Chondrocyte (in vitro differentiated cells): ENCODE results near the gene YES1. TPM values are rescaled to one million over a fixed set of nuclear protein-coding genes. Genes with fewer than 3 reads are reported as not detected.
"Not testable (repeated sequence)": the region's sequence is repeated elsewhere in the genome, so short reads cannot be mapped to it uniquely, and the experiment has no call there.

Source experiments
- DNase-seq: peaks from one replicate; pipeline ENCODE4 v3.0.0; 2021; ENCODE audit warnings: mixed read lengths, low spot score
- H3K27ac Mint-ChIP-seq: one replicate; pipeline ENCODE4 v1.8.0; 2021; ENCODE audit warnings: mild to moderate bottlenecking, moderate library complexity, mixed read lengths; ENCODE audit not compliant: unreplicated experiment
- H3K27me3 Mint-ChIP-seq: 2 replicates; pipeline ENCODE4 v1.8.0; 2021; ENCODE audit warnings: low read depth, mixed read lengths
- H3K36me3 Mint-ChIP-seq: 2 replicates; pipeline ENCODE4 v1.8.0; 2021; ENCODE audit warnings: low read depth, mixed read lengths
- H3K4me1 Mint-ChIP-seq: 2 replicates; pipeline ENCODE4 v1.8.0; 2021; ENCODE audit warnings: low read depth, mild to moderate bottlenecking, mixed read lengths
- H3K4me3 Mint-ChIP-seq: one replicate; pipeline ENCODE4 v1.8.0; 2021; ENCODE audit warnings: mild to moderate bottlenecking, moderate library complexity, mixed read lengths; ENCODE audit not compliant: unreplicated experiment
- H3K9me3 Mint-ChIP-seq: 2 replicates; pipeline ENCODE4 v1.8.0; 2021; ENCODE audit warnings: low read depth, mixed read lengths
- total RNA-seq: library from RNA; stranded (reverse); gene quantifications from 3 replicates; pipeline ENCODE4 v1.2.1, GENCODE V29; 2021
- TF ChIP-seq, protein P1 (sequence below): fragments of 200-600 bp; sonication (generic); IDR thresholded peaks from 2 replicates; pipeline ENCODE4 v1.5.0; 2021; ENCODE audit warnings: antibody characterized with exemption, mild to moderate bottlenecking, moderate library complexity

YES1 gene
- total RNA-seq, 1 donor from 2014 or later, result 38.0 TPM

DNA sequence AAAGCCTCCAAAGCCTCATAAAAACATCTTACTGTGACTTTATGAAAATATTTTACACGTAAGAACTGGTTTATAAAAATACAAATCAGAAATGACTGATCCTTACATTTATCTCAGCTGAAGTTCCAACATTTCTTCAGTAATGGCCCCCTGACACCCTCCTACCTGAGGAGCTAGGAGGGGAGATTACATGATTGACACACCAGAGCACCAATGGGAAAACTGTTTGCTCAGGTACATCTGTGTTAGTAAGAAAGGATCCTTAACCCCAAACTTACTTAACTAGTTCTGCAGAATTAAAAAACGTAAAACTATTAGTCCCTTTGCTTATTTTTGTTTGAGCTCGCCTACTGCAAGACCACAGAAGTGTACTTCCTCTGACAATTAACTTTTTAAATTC, 126.6 kb downstream of the YES1 start:
- Mint-ChIP-seq H3K4me3 (no peak overlapping the region), H3K9me3 (no peaks in the 10 kb centered on the region), H3K27me3 (no peaks in the 10 kb centered on the region), H3K36me3 (peaks cover 7% of the 10 kb centered on the region), H3K4me1 (no peaks in the 10 kb centered on the region), H3K27ac (no peak overlapping the region)
- no peak for DNase-seq
- TF ChIP-seq, protein P1, sequence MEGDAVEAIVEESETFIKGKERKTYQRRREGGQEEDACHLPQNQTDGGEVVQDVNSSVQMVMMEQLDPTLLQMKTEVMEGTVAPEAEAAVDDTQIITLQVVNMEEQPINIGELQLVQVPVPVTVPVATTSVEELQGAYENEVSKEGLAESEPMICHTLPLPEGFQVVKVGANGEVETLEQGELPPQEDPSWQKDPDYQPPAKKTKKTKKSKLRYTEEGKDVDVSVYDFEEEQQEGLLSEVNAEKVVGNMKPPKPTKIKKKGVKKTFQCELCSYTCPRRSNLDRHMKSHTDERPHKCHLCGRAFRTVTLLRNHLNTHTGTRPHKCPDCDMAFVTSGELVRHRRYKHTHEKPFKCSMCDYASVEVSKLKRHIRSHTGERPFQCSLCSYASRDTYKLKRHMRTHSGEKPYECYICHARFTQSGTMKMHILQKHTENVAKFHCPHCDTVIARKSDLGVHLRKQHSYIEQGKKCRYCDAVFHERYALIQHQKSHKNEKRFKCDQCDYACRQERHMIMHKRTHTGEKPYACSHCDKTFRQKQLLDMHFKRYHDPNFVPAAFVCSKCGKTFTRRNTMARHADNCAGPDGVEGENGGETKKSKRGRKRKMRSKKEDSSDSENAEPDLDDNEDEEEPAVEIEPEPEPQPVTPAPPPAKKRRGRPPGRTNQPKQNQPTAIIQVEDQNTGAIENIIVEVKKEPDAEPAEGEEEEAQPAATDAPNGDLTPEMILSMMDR, result no peak

GRCh38 chr18:683531-683930, 128.5 kb downstream of the YES1 start:
- Mint-ChIP-seq H3K4me1 (no peaks in the 10 kb centered on the region), H3K27me3 (no peaks in the 10 kb centered on the region), H3K4me3 (no peak overlapping the region), H3K27ac (no peak overlapping the region), H3K36me3 (peaks cover 9% of the 10 kb centered on the region), H3K9me3 (no peaks in the 10 kb centered on the region)
- TF ChIP-seq, protein P1, result no peak
- no peak for DNase-seq

DNA sequence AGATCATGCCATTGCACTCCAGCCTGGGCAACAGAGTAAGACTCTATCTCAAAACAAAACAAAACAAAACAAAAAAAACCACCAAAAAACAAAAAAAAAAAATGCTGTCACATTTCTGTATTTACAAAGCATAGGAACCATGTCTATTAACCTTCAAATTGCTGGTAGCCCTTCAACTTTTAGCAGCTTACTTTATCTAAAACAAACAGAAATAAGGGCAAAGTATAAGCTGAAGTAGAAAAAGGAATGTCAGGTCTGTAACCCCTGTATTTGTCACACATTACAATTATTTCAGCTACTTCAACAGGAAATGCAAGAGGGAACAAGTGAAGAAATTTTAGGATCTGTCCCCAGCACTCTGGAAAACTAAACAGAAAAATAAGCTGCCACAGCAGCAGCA, 129.2 kb downstream of the YES1 start:
- Mint-ChIP-seq H3K27ac (no peak overlapping the region), H3K4me1 (no peaks in the 10 kb centered on the region), H3K36me3 (peaks cover 9% of the 10 kb centered on the region), H3K27me3 (no peaks in the 10 kb centered on the region), H3K4me3 (no peak overlapping the region), H3K9me3 (no peaks in the 10 kb centered on the region)
- DNase-seq, result no peak
- TF ChIP-seq, protein P1, result no peak

DNA sequence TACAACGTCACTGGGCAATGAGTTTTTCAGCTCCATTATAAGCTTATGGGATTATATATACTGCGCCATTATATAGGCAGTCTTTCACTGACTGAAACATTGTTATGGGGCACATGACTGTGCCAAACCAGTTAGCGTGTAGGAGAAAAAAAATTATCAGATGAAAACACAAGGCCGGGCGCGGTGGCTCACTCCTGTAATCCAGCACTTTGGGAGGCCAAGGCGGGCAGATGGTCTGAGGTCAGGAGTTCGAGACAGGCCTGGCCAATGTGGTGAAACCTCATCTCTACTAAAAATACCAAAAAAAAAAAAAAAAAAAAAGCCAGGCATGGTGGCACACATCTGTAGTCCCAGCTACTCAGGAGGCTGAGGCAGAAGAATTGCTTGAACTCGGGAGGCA, 129.6 kb downstream of the YES1 start:
- not testable (repeated sequence) for H3K9me3 Mint-ChIP-seq, H3K27ac Mint-ChIP-seq, H3K4me1 Mint-ChIP-seq, H3K4me3 Mint-ChIP-seq, H3K36me3 Mint-ChIP-seq, H3K27me3 Mint-ChIP-seq, DNase-seq

DNA sequence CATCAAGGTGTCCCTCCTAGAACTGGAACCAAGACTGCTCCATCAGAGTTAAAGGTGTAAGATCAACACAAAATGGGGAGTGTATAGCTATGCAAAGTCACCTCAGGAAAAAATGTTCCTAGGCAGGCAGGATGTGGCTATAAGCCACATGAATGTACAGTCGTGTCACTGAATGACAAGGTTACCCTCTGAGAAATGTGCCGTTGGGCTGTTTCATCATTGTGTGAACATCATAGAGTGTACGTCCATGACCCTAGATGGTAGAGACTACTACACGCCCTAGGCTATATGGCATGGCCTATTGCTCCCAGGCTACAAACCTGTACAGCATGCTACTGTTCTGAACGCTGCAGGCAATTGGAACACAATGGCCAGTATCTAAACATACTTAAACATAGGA, 130.1 kb downstream of the YES1 start:
- DNase-seq, result no peak
- Mint-ChIP-seq H3K4me1 (no peaks in the 10 kb centered on the region), H3K4me3 (no peak overlapping the region), H3K27ac (no peak overlapping the region), H3K27me3 (no peaks in the 10 kb centered on the region), H3K36me3 (peaks cover 8% of the 10 kb centered on the region), H3K9me3 (no peaks in the 10 kb centered on the region)
- TF ChIP-seq, protein P1, result no peak

DNA sequence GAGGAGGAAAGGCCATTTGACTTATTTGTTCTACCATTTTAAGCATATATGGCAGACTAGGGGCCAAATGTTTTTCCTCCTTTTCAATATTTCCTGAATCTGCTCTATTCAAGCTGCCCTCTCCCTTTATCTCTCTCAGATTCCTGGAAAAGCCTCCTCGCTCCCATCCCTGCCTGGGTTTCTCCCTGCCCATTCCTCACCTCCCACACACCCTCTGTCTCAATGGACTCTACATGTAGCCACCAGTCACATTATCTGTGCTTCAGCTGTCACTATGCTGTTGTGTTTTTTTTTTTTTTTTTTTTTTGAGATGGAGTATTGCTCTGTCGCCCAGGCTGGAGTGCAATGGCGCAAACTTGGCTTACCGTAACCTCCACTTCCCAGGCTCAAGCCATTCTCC, 131.7 kb downstream of the YES1 start:
- Mint-ChIP-seq H3K27ac (no peak overlapping the region), H3K9me3 (no peaks in the 10 kb centered on the region), H3K4me3 (no peak overlapping the region), H3K27me3 (no peaks in the 10 kb centered on the region), H3K36me3 (peaks cover 6% of the 10 kb centered on the region), H3K4me1 (no peaks in the 10 kb centered on the region)
- TF ChIP-seq, protein P1, result no peak
- no peak for DNase-seq
